ENCODE data around the gene LST1.

LST1 gene

DNA sequence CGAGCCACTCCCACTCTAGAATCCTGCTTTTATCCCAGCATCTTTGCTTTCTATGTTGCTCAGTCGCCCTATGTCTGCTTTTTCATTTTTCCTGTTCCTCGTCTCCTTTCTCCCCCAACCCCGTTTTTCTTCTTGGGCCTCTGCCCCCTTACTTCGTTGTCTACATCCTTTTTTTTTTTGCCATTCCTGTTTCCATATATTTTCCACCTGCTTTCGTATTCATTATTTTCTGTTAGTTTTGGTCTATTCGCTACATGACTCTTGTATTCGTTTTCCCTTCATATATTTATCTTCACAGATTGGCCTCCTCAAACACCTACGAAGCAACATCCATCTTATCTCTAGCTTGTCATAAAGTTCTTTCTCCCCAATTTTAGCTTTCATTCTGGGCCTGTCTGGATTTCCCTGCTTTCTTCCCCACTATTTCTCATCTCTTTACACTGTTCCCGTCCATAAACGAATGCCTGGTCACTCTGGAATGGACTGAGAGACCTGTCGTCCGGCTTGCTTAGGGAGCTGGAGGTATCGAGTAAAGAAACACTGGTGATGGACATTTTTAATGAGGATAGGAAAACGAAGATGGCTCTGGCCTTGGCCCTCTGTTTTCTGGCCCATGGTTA is 35.4 kb downstream of the LST1 start:
- DNase-seq, result no peak

DNA sequence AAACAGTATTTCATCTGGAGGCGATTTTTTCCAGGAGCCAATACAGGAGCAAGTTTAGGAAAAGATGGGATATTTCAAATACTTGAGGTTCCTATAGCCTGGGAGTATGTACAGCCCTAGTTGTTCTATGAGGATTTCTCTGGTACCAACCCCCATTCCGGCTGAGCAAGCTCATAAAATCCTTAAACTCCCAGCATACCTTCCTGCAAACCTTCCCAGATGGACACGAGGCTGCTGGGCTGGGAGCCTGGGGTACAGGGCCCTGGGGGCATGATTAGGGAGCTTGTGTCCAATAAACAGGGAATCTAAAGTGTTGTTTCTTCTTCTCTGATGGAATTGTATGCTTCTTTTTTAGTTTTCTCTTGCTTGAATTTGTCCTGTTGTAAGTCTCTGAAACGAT is 35.9 kb downstream of the LST1 start:
- no peak for DNase-seq

DNA sequence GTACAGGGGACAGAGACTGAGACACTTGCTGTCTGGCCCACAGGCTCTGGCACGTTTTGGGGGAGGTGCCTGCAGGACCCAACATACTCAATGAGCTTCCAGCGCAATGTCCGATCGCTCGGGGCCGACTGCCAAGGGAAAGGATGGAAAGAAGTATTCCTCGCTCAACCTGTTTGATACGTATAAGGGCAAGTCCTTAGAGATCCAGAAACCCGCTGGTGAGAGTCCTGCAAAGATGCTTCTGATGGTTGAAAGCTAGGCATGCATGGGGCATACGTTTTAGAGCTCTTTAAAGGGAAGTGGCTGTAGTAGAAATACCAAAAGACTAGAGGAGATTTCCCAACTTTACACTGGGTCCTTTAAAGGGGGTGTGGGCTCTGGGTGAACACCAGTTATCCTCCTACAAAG is 36.6 kb downstream of the LST1 start:
- peak; percentile 34 for DNase-seq

DNA sequence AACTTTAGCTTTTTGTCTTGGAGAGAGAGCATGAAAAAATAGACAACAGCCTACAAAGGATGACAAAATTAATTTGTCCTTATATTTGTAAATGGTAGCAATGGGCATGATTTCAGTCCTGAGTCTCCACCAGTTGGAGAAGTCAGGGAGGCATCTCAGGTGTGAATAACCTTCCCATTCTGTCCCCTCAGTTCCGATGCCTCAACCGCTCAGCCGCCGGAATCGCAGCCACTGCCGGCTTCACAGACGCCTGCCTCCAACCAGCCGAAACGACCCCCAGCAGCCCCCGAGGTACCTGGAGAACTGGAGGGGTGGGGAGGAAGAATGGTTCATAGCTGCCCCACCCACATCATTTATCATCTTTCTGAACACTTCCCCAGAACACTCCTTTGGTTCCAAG is 38.0 kb downstream of the LST1 start:
- no peak for DNase-seq

DNA sequence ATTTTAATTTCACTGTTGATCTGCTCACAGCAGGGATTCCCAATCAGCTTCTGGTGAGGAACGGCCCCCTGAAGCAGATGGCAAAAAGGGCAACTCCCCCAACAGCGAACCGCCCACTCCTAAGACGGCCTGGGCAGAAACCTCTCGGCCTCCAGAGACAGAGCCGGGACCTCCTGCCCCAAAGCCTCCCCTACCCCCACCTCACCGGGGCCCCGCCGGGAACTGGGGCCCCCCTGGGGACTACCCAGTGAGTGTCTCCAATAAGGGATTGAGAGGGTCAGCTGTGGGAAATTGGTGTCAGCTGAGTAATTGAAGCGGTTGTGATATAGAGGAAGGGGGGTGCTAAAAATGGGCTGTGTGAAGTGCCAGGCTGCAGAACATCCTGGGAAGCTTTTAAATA is 40.9 kb downstream of the LST1 start:
- DNase-seq, result no peak

DNA sequence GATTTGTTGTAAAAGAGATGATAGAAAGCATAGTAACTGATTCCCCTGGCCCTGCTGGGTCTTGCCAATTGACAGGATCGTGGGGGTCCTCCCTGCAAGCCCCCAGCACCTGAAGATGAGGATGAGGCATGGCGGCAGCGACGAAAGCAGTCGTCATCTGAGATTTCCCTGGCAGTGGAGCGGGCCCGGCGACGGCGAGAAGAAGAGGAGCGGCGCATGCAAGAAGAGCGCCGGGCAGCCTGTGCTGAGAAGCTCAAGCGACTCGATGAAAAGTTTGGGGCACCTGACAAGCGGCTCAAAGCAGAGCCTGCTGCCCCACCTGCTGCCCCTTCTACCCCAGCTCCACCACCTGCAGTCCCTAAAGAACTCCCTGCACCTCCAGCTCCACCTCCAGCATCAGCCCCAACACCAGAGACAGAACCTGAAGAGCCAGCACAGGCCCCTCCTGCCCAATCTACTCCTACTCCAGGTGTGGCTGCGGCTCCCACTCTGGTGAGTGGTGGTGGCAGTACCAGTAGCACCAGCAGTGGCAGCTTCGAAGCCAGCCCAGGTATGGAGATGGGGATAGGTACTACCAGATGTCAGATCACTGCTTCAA is 41.7 kb downstream of the LST1 start:
- no peak for DNase-seq

DNA sequence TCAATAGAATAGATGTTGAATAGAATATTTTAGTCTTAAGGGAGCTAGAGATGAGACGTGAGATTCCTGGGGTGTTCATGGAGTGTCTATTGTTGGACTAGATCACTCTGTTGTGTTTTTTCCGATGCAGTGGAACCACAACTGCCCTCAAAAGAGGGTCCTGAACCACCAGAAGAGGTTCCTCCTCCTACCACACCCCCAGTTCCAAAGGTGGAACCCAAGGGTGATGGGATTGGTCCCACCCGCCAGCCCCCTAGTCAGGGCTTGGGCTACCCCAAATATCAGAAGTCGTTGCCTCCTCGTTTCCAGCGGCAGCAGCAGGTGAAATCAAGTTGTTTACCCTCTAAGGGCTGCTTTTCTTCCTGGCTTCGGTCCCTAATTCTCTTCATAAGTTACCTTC is 42.9 kb downstream of the LST1 start:
- no peak for DNase-seq

DNA sequence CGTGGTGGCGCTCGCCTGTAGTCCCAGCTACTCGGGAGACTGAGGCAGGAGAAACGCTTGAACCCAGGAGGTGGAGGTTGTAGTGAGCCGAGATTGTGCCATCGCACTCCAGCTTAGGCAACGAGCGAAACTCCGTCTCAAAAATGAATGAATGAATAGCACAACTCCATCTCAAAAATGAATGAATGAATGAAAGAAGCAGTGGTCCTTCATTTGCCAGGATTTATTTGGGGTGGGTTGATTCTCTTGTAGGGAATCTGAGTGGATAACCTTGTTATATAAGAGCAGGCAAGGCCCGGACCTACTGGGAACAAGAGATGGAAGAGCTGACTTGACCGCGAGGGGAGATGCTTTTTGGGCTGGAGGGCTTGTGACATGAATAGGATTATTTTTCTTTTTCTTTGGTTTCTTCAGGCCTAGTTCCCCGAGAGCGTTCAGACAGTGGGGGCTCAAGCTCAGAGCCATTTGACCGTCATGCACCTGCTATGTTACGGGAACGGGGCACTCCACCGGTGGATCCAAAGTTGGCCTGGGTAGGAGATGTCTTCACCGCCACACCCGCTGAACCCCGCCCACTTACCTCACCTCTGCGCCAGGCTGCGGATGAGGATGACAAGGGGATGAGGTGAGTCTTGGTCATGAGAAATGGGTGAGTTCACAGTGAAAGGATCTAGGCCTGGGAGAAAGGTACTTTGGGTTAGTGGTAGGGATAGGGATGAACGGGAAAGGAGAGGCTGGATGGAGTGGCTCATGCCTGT is 44.3 kb downstream of the LST1 start:
- DNase-seq, result no peak

DNA sequence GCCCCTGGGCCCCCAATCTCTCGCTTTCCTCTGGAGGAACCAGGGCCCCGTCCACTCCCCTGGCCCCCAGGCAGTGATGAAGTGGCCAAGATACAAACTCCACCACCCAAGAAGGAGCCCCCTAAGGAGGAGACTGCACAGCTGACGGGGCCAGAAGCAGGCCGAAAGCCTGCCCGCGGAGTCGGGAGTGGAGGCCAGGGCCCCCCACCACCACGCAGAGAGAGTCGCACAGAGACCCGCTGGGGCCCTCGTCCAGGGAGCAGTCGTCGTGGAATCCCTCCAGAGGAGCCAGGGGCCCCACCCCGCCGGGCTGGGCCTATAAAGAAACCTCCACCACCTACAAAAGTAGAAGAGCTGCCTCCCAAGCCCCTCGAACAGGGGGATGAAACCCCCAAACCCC is 45.1 kb downstream of the LST1 start:
- no peak for DNase-seq

DNA sequence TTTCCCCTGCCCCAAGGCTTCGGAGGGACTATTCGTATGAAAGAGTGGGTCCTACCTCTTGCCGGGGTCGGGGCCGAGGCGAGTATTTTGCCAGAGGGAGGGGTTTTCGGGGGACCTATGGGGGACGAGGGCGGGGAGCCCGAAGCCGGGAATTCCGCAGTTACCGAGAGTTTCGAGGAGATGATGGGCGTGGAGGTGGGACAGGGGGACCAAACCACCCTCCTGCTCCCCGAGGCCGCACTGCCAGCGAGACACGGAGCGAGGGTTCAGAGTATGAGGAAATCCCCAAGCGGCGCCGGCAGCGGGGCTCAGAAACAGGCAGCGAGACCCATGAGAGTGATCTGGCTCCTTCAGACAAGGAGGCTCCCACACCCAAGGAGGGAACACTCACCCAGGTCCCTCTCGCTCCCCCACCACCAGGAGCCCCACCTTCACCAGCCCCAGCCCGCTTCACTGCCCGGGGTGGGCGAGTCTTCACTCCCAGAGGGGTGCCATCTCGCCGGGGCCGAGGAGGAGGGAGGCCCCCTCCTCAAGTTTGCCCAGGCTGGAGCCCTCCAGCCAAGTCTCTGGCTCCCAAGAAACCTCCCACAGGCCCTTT is 45.7 kb downstream of the LST1 start:
- DNase-seq, result no peak

DNA sequence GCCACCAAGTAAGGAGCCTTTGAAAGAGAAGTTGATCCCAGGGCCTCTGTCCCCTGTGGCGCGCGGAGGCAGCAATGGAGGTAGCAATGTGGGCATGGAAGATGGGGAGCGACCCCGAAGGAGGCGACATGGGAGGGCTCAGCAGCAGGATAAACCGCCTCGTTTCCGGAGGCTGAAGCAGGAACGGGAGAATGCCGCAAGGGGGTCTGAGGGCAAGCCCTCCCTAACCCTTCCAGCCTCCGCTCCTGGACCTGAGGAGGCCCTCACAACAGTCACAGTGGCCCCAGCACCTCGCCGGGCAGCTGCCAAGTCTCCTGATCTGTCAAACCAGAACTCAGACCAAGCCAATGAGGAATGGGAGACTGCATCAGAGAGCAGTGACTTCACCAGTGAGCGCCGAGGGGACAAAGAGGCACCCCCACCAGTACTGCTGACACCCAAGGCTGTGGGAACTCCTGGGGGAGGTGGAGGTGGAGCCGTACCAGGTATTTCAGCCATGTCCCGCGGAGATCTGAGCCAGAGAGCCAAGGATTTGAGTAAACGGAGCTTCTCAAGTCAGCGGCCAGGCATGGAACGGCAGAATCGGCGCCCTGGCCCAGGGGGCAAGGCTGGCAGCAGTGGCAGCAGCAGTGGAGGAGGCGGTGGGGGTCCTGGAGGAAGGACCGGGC is 46.3 kb downstream of the LST1 start:
- DNase-seq, result no peak

DNA sequence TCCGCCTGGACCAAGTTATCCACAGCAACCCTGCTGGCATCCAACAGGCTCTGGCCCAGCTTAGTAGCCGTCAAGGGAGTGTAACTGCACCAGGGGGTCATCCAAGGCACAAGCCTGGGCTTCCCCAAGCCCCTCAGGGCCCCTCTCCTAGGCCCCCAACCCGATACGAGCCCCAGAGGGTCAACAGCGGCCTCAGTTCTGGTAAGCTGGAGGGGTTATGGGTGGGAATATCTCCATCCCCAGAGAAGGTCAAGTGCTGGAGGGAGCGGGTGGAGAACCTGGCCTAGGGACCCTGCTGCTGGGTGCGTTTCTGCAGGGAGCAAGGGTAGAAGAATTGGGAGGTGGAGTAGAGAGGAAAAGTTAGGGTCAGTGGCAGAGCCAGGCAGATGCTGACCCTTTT is 47.4 kb downstream of the LST1 start:
- no peak for DNase-seq

DNA sequence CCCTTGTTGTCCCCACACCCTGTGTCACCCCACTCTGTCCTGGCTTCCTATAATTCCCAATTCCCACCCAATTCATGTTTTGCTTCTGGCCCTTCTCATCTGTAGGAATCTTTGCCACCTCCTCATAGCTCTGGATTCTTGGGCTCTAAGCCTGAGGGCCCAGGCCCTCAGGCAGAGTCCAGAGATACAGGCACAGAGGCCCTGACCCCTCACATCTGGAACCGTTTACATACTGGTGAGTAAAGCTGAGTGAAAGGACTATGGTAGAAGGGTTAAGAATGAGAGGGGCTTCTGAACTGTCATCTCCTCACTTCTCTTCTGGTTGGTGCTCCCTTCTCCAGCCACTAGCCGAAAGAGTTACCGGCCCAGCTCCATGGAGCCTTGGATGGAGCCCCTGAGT is 48.1 kb downstream of the LST1 start:
- DNase-seq, result no peak

DNA sequence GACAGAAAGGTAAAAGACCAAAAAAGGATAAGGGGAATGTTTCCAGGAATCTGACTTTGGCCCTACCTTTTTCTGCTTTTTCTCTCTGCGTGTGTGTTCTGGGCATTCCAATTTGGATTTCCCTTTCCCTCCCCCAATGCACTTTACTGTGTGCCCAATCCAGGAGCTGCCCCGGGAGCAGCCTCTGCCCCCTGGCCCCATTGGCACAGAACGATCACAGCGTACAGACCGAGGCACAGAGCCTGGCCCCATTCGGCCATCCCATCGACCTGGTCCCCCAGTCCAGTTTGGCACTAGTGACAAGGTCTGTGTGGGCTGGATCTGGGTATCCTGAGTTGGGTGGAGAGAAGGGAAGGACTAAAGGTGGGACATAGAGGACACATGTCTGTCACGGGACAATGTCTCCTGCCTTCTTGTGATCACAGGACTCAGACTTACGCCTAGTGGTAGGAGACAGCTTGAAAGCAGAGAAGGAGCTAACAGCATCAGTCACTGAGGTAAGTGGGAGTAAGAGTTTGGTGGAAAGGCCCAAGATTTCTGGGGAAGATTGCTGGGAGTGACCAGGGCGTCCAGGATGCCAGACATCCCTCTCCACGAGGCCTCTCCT is 49.0 kb downstream of the LST1 start:
- no peak for DNase-seq

DNA sequence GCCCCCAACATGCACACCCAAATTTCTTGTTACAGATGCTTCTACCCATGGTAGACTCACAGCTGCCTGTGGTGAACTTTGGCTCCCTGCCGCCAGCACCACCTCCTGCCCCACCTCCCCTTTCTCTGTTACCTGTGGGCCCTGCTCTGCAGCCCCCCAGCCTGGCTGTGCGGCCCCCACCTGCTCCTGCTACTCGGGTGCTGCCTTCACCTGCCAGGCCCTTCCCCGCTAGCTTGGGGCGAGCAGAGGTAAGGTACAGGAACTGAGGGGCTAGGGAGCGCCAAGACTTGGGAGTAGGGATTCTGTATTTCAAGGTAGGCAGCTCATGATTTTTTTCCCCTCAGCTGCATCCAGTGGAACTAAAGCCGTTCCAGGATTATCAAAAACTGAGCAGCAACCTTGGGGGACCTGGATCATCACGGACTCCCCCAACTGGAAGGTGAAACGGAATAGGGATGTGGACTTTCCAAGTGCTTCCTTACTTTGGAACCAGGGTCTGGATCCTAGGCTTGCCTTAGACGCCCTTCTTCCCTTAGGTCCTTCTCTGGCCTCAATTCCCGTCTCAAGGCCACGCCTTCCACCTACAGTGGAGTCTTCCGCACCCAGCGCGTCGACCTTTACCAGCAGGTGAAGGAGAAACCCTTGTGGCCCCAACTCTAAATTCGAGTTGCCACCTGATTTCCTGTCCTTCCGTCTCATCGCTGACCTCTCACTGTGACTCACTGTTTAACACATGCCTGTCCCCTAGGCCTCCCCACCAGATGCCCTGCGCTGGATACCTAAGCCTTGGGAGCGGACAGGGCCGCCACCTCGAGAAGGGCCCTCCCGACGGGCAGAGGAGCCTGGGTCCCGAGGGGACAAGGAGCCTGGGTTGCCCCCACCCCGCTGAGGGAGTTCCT is 50.9 kb downstream of the LST1 start:
- no peak for DNase-seq

Measured in inflammatory macrophage treated with lipopolysaccharide for 4 hours (primary cell).